Endodermal cell (in vitro differentiated cells): ENCODE measurements around the gene MYH14. TPM values are rescaled to one million over a fixed set of nuclear protein-coding genes. Genes with fewer than 3 reads are reported as not detected.

Experiments
- DNase-seq: peaks from one replicate; pipeline ENCODE4 v3.0.0-alpha.2; 2017
- H3K27ac ChIP-seq: 2 replicates; pipeline ENCODE4 v1.5.1; 2013; ENCODE audit warnings: mild to moderate bottlenecking, low read depth, low read length, moderate library complexity
- H3K27me3 ChIP-seq: 2 replicates; pipeline ENCODE4 v1.6.1; 2013; ENCODE audit warnings: mild to moderate bottlenecking, low read length, moderate library complexity; ENCODE audit not compliant: insufficient read depth, control insufficient read depth, poor library complexity, severe bottlenecking
- H3K36me3 ChIP-seq: 2 replicates; pipeline ENCODE4 v1.7.0; 2013; ENCODE audit warnings: mild to moderate bottlenecking, low read length, moderate library complexity; ENCODE audit not compliant: control insufficient read depth, insufficient read depth
- H3K4me1 ChIP-seq: one replicate; pipeline ENCODE4 v1.7.0; 2013; ENCODE audit warnings: low read length; ENCODE audit not compliant: control insufficient read depth, insufficient read depth
- H3K4me3 ChIP-seq: 2 replicates; pipeline ENCODE4 v1.5.1; 2013; ENCODE audit warnings: mild to moderate bottlenecking, low read length, moderate library complexity
- H3K9ac ChIP-seq: 2 replicates; pipeline ENCODE4 v1.6.1; 2013; ENCODE audit warnings: mild to moderate bottlenecking, low read length, moderate library complexity; ENCODE audit not compliant: poor library complexity, severe bottlenecking; ENCODE audit errors: extremely low read depth
- H3K9me3 ChIP-seq: 2 replicates; pipeline ENCODE4 v1.6.1; 2013; ENCODE audit warnings: mild to moderate bottlenecking, low read length, moderate library complexity; ENCODE audit not compliant: control insufficient read depth
- H3K27ac Mint-ChIP-seq: 2 replicates; pipeline ENCODE4 v1.8.0; 2020; ENCODE audit warnings: mixed read lengths
- H3K27me3 Mint-ChIP-seq: 2 replicates; pipeline ENCODE4 v1.8.0; 2021; ENCODE audit warnings: mild to moderate bottlenecking, mixed read lengths; ENCODE audit not compliant: insufficient read depth
- H3K36me3 Mint-ChIP-seq: 2 replicates; pipeline ENCODE4 v1.8.0; 2020; ENCODE audit warnings: low read depth, mixed read lengths
- H3K4me1 Mint-ChIP-seq: 2 replicates; pipeline ENCODE4 v1.8.0; 2020; ENCODE audit warnings: mixed read lengths
- H3K4me3 Mint-ChIP-seq: 2 replicates; pipeline ENCODE4 v1.8.0; 2020; ENCODE audit warnings: mild to moderate bottlenecking, moderate library complexity, mixed read lengths
- H3K9me3 Mint-ChIP-seq: 2 replicates; pipeline ENCODE4 v1.8.0; 2020; ENCODE audit warnings: mild to moderate bottlenecking, mixed read lengths
- WGBS, 2 experiments: methylation state at CpG; one replicate each; pipeline versions ENCODE4 v1.1.5 to v1.1.7; 2013; ENCODE audit warnings: missing lambda C conversion rate in 2 of 2, mixed read lengths in 1 of 2; ENCODE audit not compliant: insufficient coverage in 1 of 2, insufficient read length in 1 of 2; 5-methylcytosine and 5-hydroxymethylcytosine counted together
- total RNA-seq, 2 donors: library from RNA; stranded (reverse); fragmentation: NEBNext Ultra II Directional in 1 of 2; extraction: Animal tissue kit (Norgen Biotek cat#: 25700) in 1 of 2; gene quantifications; 2 replicates in 1 of 2; 3 replicates in 1 of 2; pipeline ENCODE4 v1.2.1, GENCODE V29; 2021
- TF ChIP-seq, protein P1 (sequence below): fragments of 200-600 bp; sonication (generic); conservative IDR thresholded peaks from 2 replicates; pipeline ENCODE4 v1.5.0; 2021; ENCODE audit warnings: antibody characterized with exemption, mild to moderate bottlenecking

MYH14 gene
- total RNA-seq, 2 donors from 2014 or later = 12.8 to 16.7 TPM

DNA sequence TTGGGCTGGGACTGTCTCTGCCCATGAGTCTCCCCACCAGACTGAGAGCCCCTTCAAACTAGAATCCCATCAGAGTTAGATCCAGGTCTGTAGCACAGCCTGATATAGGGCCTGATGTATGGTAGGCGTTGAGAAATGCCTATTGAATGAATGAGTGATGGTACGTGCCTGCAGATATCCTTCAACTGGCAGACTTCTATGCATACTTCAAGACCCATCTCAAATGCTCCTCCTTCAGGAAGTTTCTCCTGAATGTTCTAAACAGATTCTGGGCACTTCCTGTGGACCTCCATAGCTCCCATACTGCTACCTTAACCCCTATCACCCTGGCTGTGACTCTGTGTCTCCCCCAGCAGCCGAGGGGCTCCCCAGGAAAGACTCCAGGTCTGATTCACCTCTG is 77.6 kb downstream of the MYH14 start:
- no peak for DNase-seq
- Histone ChIP-seq H3K36me3 (no peaks in the 10 kb centered on the region), H3K9ac (no peak overlapping the region), H3K27ac (no peak overlapping the region), H3K4me1 (no peaks in the 10 kb centered on the region), H3K4me3 (no peak overlapping the region), H3K27me3 (no peaks in the 10 kb centered on the region), H3K9me3 (peaks cover 15% of the 10 kb centered on the region)
- Mint-ChIP-seq H3K4me1 (no peaks in the 10 kb centered on the region), H3K27ac (no peak overlapping the region), H3K4me3 (no peak overlapping the region), H3K9me3 (peaks cover 18% of the 10 kb centered on the region), H3K36me3 (peaks cover 44% of the 10 kb centered on the region), H3K27me3 (no peaks in the 10 kb centered on the region)
- WGBS, 2 experiments = 80% methylated on average over 1 to 3 of the region's 3 CpGs
- TF ChIP-seq, protein P1, sequence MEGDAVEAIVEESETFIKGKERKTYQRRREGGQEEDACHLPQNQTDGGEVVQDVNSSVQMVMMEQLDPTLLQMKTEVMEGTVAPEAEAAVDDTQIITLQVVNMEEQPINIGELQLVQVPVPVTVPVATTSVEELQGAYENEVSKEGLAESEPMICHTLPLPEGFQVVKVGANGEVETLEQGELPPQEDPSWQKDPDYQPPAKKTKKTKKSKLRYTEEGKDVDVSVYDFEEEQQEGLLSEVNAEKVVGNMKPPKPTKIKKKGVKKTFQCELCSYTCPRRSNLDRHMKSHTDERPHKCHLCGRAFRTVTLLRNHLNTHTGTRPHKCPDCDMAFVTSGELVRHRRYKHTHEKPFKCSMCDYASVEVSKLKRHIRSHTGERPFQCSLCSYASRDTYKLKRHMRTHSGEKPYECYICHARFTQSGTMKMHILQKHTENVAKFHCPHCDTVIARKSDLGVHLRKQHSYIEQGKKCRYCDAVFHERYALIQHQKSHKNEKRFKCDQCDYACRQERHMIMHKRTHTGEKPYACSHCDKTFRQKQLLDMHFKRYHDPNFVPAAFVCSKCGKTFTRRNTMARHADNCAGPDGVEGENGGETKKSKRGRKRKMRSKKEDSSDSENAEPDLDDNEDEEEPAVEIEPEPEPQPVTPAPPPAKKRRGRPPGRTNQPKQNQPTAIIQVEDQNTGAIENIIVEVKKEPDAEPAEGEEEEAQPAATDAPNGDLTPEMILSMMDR = no peak

DNA sequence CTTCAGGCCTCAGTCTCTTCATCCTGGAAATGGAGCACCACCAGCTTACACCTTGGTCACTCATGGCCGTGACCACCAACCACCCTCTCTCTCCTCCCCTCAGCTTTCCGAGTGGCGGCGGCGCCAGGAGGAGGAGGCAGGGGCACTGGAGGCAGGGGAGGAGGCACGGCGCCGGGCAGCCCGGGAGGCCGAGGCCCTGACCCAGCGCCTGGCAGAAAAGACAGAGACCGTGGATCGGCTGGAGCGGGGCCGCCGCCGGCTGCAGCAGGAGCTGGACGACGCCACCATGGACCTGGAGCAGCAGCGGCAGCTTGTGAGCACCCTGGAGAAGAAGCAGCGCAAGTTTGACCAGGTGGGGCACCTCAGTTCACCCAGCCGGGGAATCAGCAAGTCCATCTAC is 78.1 kb downstream of the MYH14 start:
- H3K4me3 ChIP-seq = no peak overlapping the region
- Mint-ChIP-seq H3K4me3 (no peak overlapping the region), H3K4me1 (no peaks in the 10 kb centered on the region), H3K27me3 (no peaks in the 10 kb centered on the region), H3K36me3 (peaks cover 45% of the 10 kb centered on the region), H3K27ac (no peak overlapping the region), H3K9me3 (peaks cover 23% of the 10 kb centered on the region)
- H3K9me3 ChIP-seq = peaks cover 20% of the 10 kb centered on the region
- WGBS, 2 experiments = 95% methylated on average over 12 to 22 of the region's 22 CpGs
- no peaks in the 10 kb centered on the region for H3K4me1 ChIP-seq
- TF ChIP-seq, protein P1 = no peak
- no peak overlapping the region for H3K9ac ChIP-seq
- no peaks in the 10 kb centered on the region for H3K27me3 ChIP-seq
- H3K36me3 ChIP-seq = no peaks in the 10 kb centered on the region
- no peak overlapping the region for H3K27ac ChIP-seq
- DNase-seq = no peak

DNA sequence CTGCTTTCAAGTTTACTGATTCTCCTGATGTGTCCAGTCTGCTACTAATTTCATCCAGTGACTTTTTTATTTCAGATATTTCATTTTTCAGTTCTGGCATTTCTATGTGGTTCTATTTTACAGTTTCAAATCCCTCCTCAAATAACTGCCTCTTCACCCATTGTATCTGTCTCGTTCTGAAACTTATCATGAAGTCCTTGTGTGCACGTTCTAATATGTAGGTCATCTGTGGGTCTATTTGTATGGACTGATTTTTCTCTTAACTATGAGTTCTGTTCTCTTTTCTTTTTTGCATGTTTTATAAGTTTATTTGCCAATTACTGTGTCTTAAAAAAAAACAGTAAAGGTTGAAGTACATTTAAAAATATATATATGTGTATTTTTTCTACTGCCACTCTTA is 82.4 kb downstream of the MYH14 start:
- H3K27ac Mint-ChIP-seq = no peak overlapping the region
- H3K4me1 Mint-ChIP-seq = no peaks in the 10 kb centered on the region
- Histone ChIP-seq H3K27me3 (no peaks in the 10 kb centered on the region), H3K27ac (no peak overlapping the region), H3K9me3 (peaks cover 26% of the 10 kb centered on the region), H3K4me1 (no peaks in the 10 kb centered on the region), H3K9ac (no peak overlapping the region), H3K4me3 (no peak overlapping the region), H3K36me3 (no peaks in the 10 kb centered on the region)
- no peaks in the 10 kb centered on the region for H3K27me3 Mint-ChIP-seq
- peaks cover 28% of the 10 kb centered on the region for H3K9me3 Mint-ChIP-seq
- no peak overlapping the region for H3K4me3 Mint-ChIP-seq
- no peak for DNase-seq
- TF ChIP-seq, protein P1 = no peak
- peaks cover 59% of the 10 kb centered on the region for H3K36me3 Mint-ChIP-seq
- WGBS, 2 experiments = 72% methylated on average over 2 of the region's 2 CpGs; no CpG with 5 or more reads in 1 of the 2 experiments
